ENCODE measurements around the gene PPP1R27.

DNA sequence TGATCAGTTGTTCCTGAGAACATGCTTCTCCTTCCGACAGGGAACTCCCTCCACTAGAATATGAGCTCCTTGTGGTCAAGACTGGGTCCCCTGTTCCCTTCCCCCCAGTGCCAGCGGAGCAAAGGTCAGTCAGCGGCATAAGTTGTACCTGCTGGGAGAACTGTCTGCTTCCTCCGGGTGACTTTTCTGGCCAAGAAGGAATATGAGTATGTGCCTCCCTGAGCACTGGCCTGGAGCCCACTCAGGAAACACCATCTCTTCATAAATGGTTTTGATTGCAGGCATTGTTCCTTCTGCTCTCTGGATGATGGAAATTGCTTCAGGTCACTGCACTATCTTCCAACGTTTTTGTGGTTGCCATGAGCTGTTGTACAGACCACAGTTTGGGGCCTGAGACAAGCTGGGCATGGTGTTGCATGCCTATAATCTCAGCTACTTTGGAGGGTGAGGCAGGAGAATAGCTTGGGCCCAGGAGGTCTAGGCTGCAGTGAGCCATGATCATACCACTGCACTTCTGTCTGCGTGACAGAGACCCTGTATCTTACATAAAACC is 28.3 kb upstream of the PPP1R27 start:
- no peak for TF ChIP-seq POLR2A (IDR thresholded peaks at IDR 0.05)
- TF ChIP-seq, protein P1, sequence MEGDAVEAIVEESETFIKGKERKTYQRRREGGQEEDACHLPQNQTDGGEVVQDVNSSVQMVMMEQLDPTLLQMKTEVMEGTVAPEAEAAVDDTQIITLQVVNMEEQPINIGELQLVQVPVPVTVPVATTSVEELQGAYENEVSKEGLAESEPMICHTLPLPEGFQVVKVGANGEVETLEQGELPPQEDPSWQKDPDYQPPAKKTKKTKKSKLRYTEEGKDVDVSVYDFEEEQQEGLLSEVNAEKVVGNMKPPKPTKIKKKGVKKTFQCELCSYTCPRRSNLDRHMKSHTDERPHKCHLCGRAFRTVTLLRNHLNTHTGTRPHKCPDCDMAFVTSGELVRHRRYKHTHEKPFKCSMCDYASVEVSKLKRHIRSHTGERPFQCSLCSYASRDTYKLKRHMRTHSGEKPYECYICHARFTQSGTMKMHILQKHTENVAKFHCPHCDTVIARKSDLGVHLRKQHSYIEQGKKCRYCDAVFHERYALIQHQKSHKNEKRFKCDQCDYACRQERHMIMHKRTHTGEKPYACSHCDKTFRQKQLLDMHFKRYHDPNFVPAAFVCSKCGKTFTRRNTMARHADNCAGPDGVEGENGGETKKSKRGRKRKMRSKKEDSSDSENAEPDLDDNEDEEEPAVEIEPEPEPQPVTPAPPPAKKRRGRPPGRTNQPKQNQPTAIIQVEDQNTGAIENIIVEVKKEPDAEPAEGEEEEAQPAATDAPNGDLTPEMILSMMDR (IDR thresholded peaks at IDR 0.05), result no peak
- TF ChIP-seq EP300 (IDR thresholded peaks at IDR 0.05), result no peak

Measured in tibial nerve (tissue), 4 donors.